ENCODE measurements around the gene GGTLC2. TPM values are rescaled to one million over a fixed set of nuclear protein-coding genes. Genes with fewer than 3 reads are reported as not detected.
"Not testable (repeated sequence)": the region's sequence is repeated elsewhere in the genome, so short reads cannot be mapped to it uniquely, and the experiment has no call there.

GGTLC2 gene
- total RNA-seq (2012; rRNA removed): not detected in 2 replicates

DNA sequence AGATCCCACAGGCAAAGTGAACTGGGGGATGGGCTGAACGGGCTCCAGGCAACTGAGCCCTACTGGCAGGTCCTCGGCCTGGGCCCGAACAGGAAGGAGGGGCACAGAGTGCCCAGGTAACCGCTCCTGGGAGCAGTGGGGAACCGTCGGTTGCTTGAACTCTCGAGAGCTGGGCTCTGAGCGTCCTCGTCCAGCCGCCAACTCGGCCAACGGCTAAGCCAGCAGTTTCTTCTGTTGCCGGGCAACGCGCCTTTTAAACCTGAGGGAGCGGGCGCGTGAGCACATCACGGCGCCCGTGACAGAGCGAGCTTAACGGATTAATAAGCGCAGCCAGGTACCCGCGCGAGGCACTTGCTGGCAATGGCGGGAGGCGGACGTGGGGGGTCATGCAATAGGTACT lies at the start of gene GGTLC2:
TSS of gene GGTLC2 (plus strand) at position 301 of the 400 bp plus-strand sequence. CDS start 1,732 bp downstream, outside the sequence.
- not testable (repeated sequence) for H3K4me3 ChIP-seq (ENCODE audit: low read length); H3K4me2 ChIP-seq (ENCODE audit: low read length); H3K9me3 ChIP-seq (replicated peaks; ENCODE audit: low read length); H3K36me3 ChIP-seq (ENCODE audit: insufficient read depth, low read length); H3K9ac ChIP-seq (ENCODE audit: low read depth, low read length); H3K4me1 ChIP-seq (ENCODE audit: control insufficient read depth, insufficient read depth, low read length); H3K27me3 ChIP-seq (ENCODE audit: control insufficient read depth, insufficient read depth, low read length)

DNA sequence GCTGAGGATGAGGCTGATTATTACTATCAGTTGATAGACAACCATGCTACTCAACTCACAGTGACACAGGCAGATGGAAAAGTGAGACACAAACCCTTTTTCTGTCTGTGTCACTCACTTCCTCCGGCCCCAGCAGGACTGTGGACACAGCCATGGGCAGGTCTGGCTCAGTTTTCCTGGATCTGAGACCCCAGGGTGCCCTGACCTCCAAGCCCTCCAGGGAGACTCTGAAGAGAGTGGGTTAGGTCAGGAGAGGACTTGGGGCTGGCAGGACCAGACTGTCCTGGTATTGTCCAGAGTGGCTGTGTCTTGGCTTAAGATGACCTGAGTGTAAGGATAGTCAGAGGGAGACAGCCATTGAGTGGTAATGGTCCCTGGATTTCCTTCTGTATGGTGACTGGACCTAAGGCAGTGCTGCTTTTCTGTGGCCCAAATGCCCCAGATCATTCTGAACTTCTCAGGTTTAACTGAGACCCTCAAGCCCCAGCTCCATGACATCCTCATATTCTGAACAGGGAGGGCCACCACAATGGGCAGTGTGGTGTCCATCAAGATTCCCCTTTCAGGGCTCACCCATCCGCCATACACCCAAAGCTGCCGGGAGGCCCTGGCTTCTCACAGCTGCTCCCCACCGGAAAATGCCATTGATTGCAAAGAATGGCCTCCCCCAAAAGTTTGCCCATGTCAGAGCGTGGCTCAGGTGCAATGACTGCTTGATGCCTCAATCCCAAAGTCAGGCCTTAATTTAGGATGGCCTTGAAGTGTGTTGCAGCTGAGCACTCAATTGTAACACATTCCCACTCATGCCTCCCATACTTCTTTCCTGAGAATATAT lies 49.2 kb upstream of the GGTLC2 start:
- H3K4me3 ChIP-seq (ENCODE audit: low read length): no peak overlapping the region
- H3K27me3 ChIP-seq (ENCODE audit: control insufficient read depth, insufficient read depth, low read length): peaks cover 57% of the 10 kb centered on the region
- H3K9me3 ChIP-seq (replicated peaks; ENCODE audit: low read length): no peaks in the 10 kb centered on the region
- no peaks in the 10 kb centered on the region for H3K4me1 ChIP-seq (ENCODE audit: control insufficient read depth, insufficient read depth, low read length)
- H3K9ac ChIP-seq (ENCODE audit: low read depth, low read length): no peak overlapping the region
- H3K4me2 ChIP-seq (ENCODE audit: low read length): no peak overlapping the region
- H3K36me3 ChIP-seq (ENCODE audit: insufficient read depth, low read length): no peaks in the 10 kb centered on the region

- Histone ChIP-seq H3K36me3 (ENCODE audit: insufficient read depth, low read length) (no peaks in the 10 kb centered on the region), H3K9me3 (replicated peaks; ENCODE audit: low read length) (no peaks in the 10 kb centered on the region)
These were observed 46.3 kb upstream of the GGTLC2 start for GRCh38 chr22:22598144-22598543.

DNA sequence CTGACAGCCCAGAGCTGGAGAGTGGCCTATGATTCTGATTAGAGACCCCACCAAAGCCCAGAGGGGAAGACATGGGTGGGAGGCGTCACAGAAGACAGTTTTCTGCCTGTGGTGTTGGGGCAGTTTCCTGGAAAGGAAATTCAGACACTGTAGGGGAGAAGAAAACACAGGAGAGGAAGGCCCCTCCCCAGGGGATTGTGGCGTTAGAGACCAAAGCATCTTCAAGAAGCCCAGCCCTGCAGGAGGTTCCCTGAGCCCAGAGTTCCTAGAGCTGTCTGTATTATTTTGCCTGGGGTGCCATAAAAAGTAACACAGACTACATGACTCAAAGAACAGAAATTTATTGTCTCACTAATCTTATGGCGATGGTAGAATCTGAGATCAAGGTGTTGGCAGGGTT lies 45.2 kb upstream of the GGTLC2 start:
- no peaks in the 10 kb centered on the region for H3K9me3 ChIP-seq (replicated peaks; ENCODE audit: low read length)
- H3K4me3 ChIP-seq (ENCODE audit: low read length): no peak overlapping the region
- no peak overlapping the region for H3K9ac ChIP-seq (ENCODE audit: low read depth, low read length)
- H3K4me1 ChIP-seq (ENCODE audit: control insufficient read depth, insufficient read depth, low read length): no peaks in the 10 kb centered on the region
- H3K4me2 ChIP-seq (ENCODE audit: low read length): no peak overlapping the region
- peaks cover 55% of the 10 kb centered on the region for H3K27me3 ChIP-seq (ENCODE audit: control insufficient read depth, insufficient read depth, low read length)
- no peaks in the 10 kb centered on the region for H3K36me3 ChIP-seq (ENCODE audit: insufficient read depth, low read length)

More at GRCh38 chr22:22598144-22598543, 46.3 kb upstream of the GGTLC2 start:
- H3K4me1 ChIP-seq (ENCODE audit: control insufficient read depth, insufficient read depth, low read length): no peaks in the 10 kb centered on the region
- H3K9ac ChIP-seq (ENCODE audit: low read depth, low read length): no peak overlapping the region
- no peak overlapping the region for H3K4me3 ChIP-seq (ENCODE audit: low read length)
- no peak overlapping the region for H3K4me2 ChIP-seq (ENCODE audit: low read length)
- H3K27me3 ChIP-seq (ENCODE audit: control insufficient read depth, insufficient read depth, low read length): peaks cover 46% of the 10 kb centered on the region

GRCh38 chr22:22600531-22601261 lies 43.7 kb upstream of the GGTLC2 start:
- Histone ChIP-seq H3K9ac (ENCODE audit: low read depth, low read length) (no peak overlapping the region), H3K9me3 (replicated peaks; ENCODE audit: low read length) (no peaks in the 10 kb centered on the region), H3K4me1 (ENCODE audit: control insufficient read depth, insufficient read depth, low read length) (no peaks in the 10 kb centered on the region), H3K4me2 (ENCODE audit: low read length) (no peak overlapping the region), H3K36me3 (ENCODE audit: insufficient read depth, low read length) (no peaks in the 10 kb centered on the region), H3K27me3 (ENCODE audit: control insufficient read depth, insufficient read depth, low read length) (peaks cover 56% of the 10 kb centered on the region), H3K4me3 (ENCODE audit: low read length) (no peak overlapping the region)

GRCh38 chr22:22603470-22603947 lies 40.9 kb upstream of the GGTLC2 start:
- no peak overlapping the region for H3K4me2 ChIP-seq (ENCODE audit: low read length)
- peaks cover 49% of the 10 kb centered on the region for H3K27me3 ChIP-seq (ENCODE audit: control insufficient read depth, insufficient read depth, low read length)
- no peaks in the 10 kb centered on the region for H3K9me3 ChIP-seq (replicated peaks; ENCODE audit: low read length)
- H3K4me1 ChIP-seq (ENCODE audit: control insufficient read depth, insufficient read depth, low read length): no peaks in the 10 kb centered on the region
- H3K36me3 ChIP-seq (ENCODE audit: insufficient read depth, low read length): no peaks in the 10 kb centered on the region
- H3K4me3 ChIP-seq (ENCODE audit: low read length): no peak overlapping the region
- H3K9ac ChIP-seq (ENCODE audit: low read depth, low read length): no peak overlapping the region

DNA sequence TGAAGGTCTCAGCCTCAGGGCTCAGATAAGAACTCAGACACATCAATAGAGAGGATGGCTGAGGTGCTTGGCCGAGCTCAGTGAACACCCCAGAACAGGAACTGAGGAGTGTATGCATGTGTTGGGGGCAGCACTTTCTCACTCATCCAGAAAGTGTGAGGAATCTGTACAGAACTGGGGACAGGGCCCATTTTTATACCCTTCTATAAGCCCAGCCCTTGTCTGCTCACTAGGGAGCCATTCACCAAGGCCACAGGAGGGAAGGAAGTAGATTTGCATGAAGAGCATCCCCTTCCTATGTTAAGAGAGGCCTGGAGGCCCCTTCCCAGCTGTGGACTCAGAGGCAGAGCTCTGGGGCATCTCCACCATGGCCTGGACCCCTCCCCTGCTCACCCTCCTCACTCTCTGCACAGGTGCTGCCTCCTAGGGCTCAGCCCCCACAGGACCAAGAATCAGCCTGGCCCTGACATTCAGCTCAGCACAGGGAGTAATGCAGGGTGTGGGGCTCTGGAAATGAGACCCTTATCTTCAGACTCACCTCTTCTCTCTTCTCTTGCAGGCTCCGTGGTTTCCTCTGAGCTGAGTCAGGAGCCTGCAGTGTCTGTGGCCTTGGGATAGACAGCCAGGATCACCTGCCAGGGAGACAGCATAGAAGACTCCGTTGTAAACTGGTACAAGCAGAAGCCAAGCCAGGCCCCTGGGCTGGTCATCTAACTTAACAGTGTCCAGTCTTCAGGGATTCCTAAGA lies 39.9 kb upstream of the GGTLC2 start:
- Histone ChIP-seq H3K36me3 (ENCODE audit: insufficient read depth, low read length) (no peaks in the 10 kb centered on the region), H3K4me2 (ENCODE audit: low read length) (no peak overlapping the region), H3K4me1 (ENCODE audit: control insufficient read depth, insufficient read depth, low read length) (no peaks in the 10 kb centered on the region), H3K9ac (ENCODE audit: low read depth, low read length) (no peak overlapping the region), H3K9me3 (replicated peaks; ENCODE audit: low read length) (no peaks in the 10 kb centered on the region), H3K4me3 (ENCODE audit: low read length) (no peak overlapping the region), H3K27me3 (ENCODE audit: control insufficient read depth, insufficient read depth, low read length) (peaks cover 39% of the 10 kb centered on the region)

GRCh38 chr22:22605074-22605404 lies 39.4 kb upstream of the GGTLC2 start:
- Histone ChIP-seq H3K4me2 (ENCODE audit: low read length) (no peak overlapping the region), H3K4me1 (ENCODE audit: control insufficient read depth, insufficient read depth, low read length) (no peaks in the 10 kb centered on the region), H3K36me3 (ENCODE audit: insufficient read depth, low read length) (no peaks in the 10 kb centered on the region), H3K4me3 (ENCODE audit: low read length) (no peak overlapping the region), H3K27me3 (ENCODE audit: control insufficient read depth, insufficient read depth, low read length) (peaks cover 39% of the 10 kb centered on the region), H3K9ac (ENCODE audit: low read depth, low read length) (no peak overlapping the region), H3K9me3 (replicated peaks; ENCODE audit: low read length) (no peaks in the 10 kb centered on the region)

GRCh38 chr22:22608022-22608421 lies 36.4 kb upstream of the GGTLC2 start:
- H3K4me1 ChIP-seq (ENCODE audit: control insufficient read depth, insufficient read depth, low read length); H3K9me3 ChIP-seq (replicated peaks; ENCODE audit: low read length); H3K36me3 ChIP-seq (ENCODE audit: insufficient read depth, low read length): not testable (repeated sequence)

GRCh38 chr22:22609291-22609690 lies 35.1 kb upstream of the GGTLC2 start:
- Histone ChIP-seq H3K9ac (ENCODE audit: low read depth, low read length) (no peak overlapping the region), H3K4me1 (ENCODE audit: control insufficient read depth, insufficient read depth, low read length) (no peaks in the 10 kb centered on the region), H3K4me2 (ENCODE audit: low read length) (no peak overlapping the region), H3K4me3 (ENCODE audit: low read length) (no peak overlapping the region), H3K9me3 (replicated peaks; ENCODE audit: low read length) (no peaks in the 10 kb centered on the region), H3K27me3 (ENCODE audit: control insufficient read depth, insufficient read depth, low read length) (peaks cover 42% of the 10 kb centered on the region), H3K36me3 (ENCODE audit: insufficient read depth, low read length) (no peaks in the 10 kb centered on the region)

More at GRCh38 chr22:22608022-22608421, 36.4 kb upstream of the GGTLC2 start:
- H3K4me2 ChIP-seq (ENCODE audit: low read length); H3K9ac ChIP-seq (ENCODE audit: low read depth, low read length); H3K4me3 ChIP-seq (ENCODE audit: low read length): not testable (repeated sequence)
- peaks cover 45% of the 10 kb centered on the region for H3K27me3 ChIP-seq (ENCODE audit: control insufficient read depth, insufficient read depth, low read length)

- Histone ChIP-seq H3K4me2 (ENCODE audit: low read length) (no peak overlapping the region), H3K9ac (ENCODE audit: low read depth, low read length) (no peak overlapping the region), H3K9me3 (replicated peaks; ENCODE audit: low read length) (no peaks in the 10 kb centered on the region), H3K4me3 (ENCODE audit: low read length) (no peak overlapping the region), H3K27me3 (ENCODE audit: control insufficient read depth, insufficient read depth, low read length) (peaks cover 45% of the 10 kb centered on the region), H3K4me1 (ENCODE audit: control insufficient read depth, insufficient read depth, low read length) (no peaks in the 10 kb centered on the region), H3K36me3 (ENCODE audit: insufficient read depth, low read length) (no peaks in the 10 kb centered on the region)
These were observed 31.9 kb upstream of the GGTLC2 start for GRCh38 chr22:22612516-22612915.
